EH (cell line): Measurements from ENCODE around the gene SLC26A8.
"Not testable (repeated sequence)": the region's sequence is repeated elsewhere in the genome, so short reads cannot be mapped to it uniquely, and the experiment has no call there.

ENCODE experiments used
- DNase-seq: peaks from one replicate; pipeline ENCODE4 v3.0.0-alpha.2; 2015; ENCODE audit warnings: low read depth

Gene SLC26A8

GRCh38 chr6:36050305-36050704 lies 25.9 kb upstream of the SLC26A8 start:
- DNase-seq, result no peak

- DNase-seq, result no peak
Measured at GRCh38 chr6:36049582-36049981, 25.1 kb upstream of the SLC26A8 start.

GRCh38 chr6:36042618-36043260 lies 18.3 kb upstream of the SLC26A8 start:
- DNase-seq, result no peak

GRCh38 chr6:36040958-36041357 lies 16.5 kb upstream of the SLC26A8 start:
- no peak for DNase-seq

- DNase-seq, result no peak
Measured at GRCh38 chr6:36039112-36039511, 14.7 kb upstream of the SLC26A8 start.

- no peak for DNase-seq
Measured at GRCh38 chr6:36038120-36038876, 13.9 kb upstream of the SLC26A8 start.

- no peak for DNase-seq
Measured at GRCh38 chr6:36035225-36035624, 10.8 kb upstream of the SLC26A8 start.

- no peak for DNase-seq
Measured at GRCh38 chr6:36034441-36034840, 10.0 kb upstream of the SLC26A8 start.

- DNase-seq, result peak; percentile 25
Measured at GRCh38 chr6:36033935-36034334, 9.5 kb upstream of the SLC26A8 start.

GRCh38 chr6:36033144-36033543 lies 8.7 kb upstream of the SLC26A8 start:
- DNase-seq, result not testable (repeated sequence)

- no peak for DNase-seq
Measured at GRCh38 chr6:36032261-36032660, 7.8 kb upstream of the SLC26A8 start.

- peak; percentile 80 for DNase-seq
Measured at GRCh38 chr6:36029464-36029863, 5.0 kb upstream of the SLC26A8 start.

GRCh38 chr6:36028877-36029324 lies 4.5 kb upstream of the SLC26A8 start:
- DNase-seq, result peak; percentile 79

- DNase-seq, result peak; percentile 35
Measured at GRCh38 chr6:36028088-36028876, 3.8 kb upstream of the SLC26A8 start.

- peak; percentile 100 for DNase-seq
Measured at GRCh38 chr6:36027501-36028087, 3.2 kb upstream of the SLC26A8 start, which contains the start of gene MAPK14. Gene MAPK14, plus strand, starts transcription at chr6:36027808. Its CDS starts 350 bp downstream, at chr6:36028158.

GRCh38 chr6:36025932-36026327 lies 1.5 kb upstream of the SLC26A8 start:
- peak; percentile 72 for DNase-seq

GRCh38 chr6:36025260-36025931 lies 955 bp upstream of the SLC26A8 start:
- DNase-seq, result peak; percentile 54

GRCh38 chr6:36020154-36020553 lies 4.3 kb downstream of the SLC26A8 start:
- no peak for DNase-seq

- DNase-seq, result no peak
Measured at GRCh38 chr6:36019167-36019566, 5.3 kb downstream of the SLC26A8 start.

- DNase-seq, result no peak
Measured at GRCh38 chr6:36018339-36018738, 6.1 kb downstream of the SLC26A8 start.

GRCh38 chr6:36015666-36016065 lies 8.8 kb downstream of the SLC26A8 start:
- no peak for DNase-seq

- no peak for DNase-seq
Measured at GRCh38 chr6:36000451-36000850, 24.0 kb downstream of the SLC26A8 start.
